HG03103 (cell line): ENCODE data around the gene ZFP14.
"Not testable (repeated sequence)": the region's sequence is repeated elsewhere in the genome, so short reads cannot be mapped to it uniquely, and the experiment has no call there.

Source experiments
- ATAC-seq: cut with Tn5 transposase; IDR thresholded peaks from one replicate; pipeline ENCODE4 v1.9.1; 2021; ENCODE audit warnings: low read depth; ENCODE audit not compliant: unreplicated experiment

The ZFP14 gene

GRCh38 chr19:36331353-36332228 lies 47.4 kb downstream of the ZFP14 start:
- no peak for ATAC-seq

GRCh38 chr19:36330216-36330615 lies 48.8 kb downstream of the ZFP14 start:
- no peak for ATAC-seq

GRCh38 chr19:36329534-36329933 lies 49.5 kb downstream of the ZFP14 start:
- not testable (repeated sequence) for ATAC-seq

GRCh38 chr19:36326649-36327048 lies 52.4 kb downstream of the ZFP14 start:
- not testable (repeated sequence) for ATAC-seq

- ATAC-seq = not testable (repeated sequence)
Observed at GRCh38 chr19:36315164-36315563, 63.8 kb downstream of the ZFP14 start.

- ATAC-seq = not testable (repeated sequence)
Observed at GRCh38 chr19:36314053-36314452, 64.9 kb downstream of the ZFP14 start.

- ATAC-seq = not testable (repeated sequence)
Observed at GRCh38 chr19:36311098-36311760, 67.8 kb downstream of the ZFP14 start.

- ATAC-seq = not testable (repeated sequence)
Observed at GRCh38 chr19:36310416-36310990, 68.5 kb downstream of the ZFP14 start.

- ATAC-seq = not testable (repeated sequence)
Observed at GRCh38 chr19:36309759-36310158, 69.2 kb downstream of the ZFP14 start.

GRCh38 chr19:36309309-36309708 lies 69.7 kb downstream of the ZFP14 start:
- not testable (repeated sequence) for ATAC-seq

GRCh38 chr19:36292317-36292716 lies 86.7 kb downstream of the ZFP14 start:
- ATAC-seq = not testable (repeated sequence)
